Adrenal gland (tissue), 5 donors: Measurements from ENCODE around the gene ZFP62.

ENCODE experiments used
- CTCF ChIP-seq, 6 experiments: fragments of 450-650 bp in 4 of 6; fragments of 200-600 bp in 2 of 6; sonication (generic) in 1 of 6; IDR thresholded peaks; 1 replicate in 5 of 6; 2 replicates in 1 of 6; pipeline versions ENCODE4 v1.5.1 to v1.8.0; 2016 to 2021; ENCODE audit warnings: antibody characterized with exemption in 6 of 6, mild to moderate bottlenecking in 2 of 6, moderate library complexity in 1 of 6
- POLR2A ChIP-seq, 2 donors: fragments of 450-650 bp; IDR thresholded peaks; one replicate each; pipeline ENCODE4 v1.6.1; 2017; ENCODE audit warnings: antibody characterized with exemption in 2 of 2, mild to moderate bottlenecking in 2 of 2, moderate library complexity in 1 of 2
- donor health status: DM: no; HTN: no; CAD: no.

- TF ChIP-seq CTCF (IDR thresholded peaks at IDR 0.05) (no peak), POLR2A (IDR thresholded peaks at IDR 0.05) (no peak)
Observed at GRCh38 chr5:180874804-180875582, 13.9 kb upstream of the ZFP62 start.
